H9 (cell line): ENCODE results near the gene NOBOX. TPM values are rescaled to one million over a fixed set of nuclear protein-coding genes. Genes with fewer than 3 reads are reported as not detected.

Experiments used
- DNase-seq: peaks from one replicate; pipeline ENCODE4 v3.0.0-alpha.2; 2017
- H2AFZ ChIP-seq: one replicate; pipeline ENCODE4 v1.6.1; 2013; ENCODE audit warnings: mild to moderate bottlenecking, low read length, control low read depth, moderate library complexity
- H2AK5ac ChIP-seq: 2 replicates; pipeline ENCODE4 v1.6.1; 2013; ENCODE audit warnings: low read length, control low read depth, mixed read lengths; ENCODE audit not compliant: insufficient read length
- H2BK120ac ChIP-seq: one replicate; pipeline ENCODE4 v1.6.1; 2013; ENCODE audit warnings: low read depth, mild to moderate bottlenecking, low read length, control low read depth, inconsistent platforms; ENCODE audit not compliant: poor library complexity, severe bottlenecking
- H2BK12ac ChIP-seq: 2 replicates; pipeline ENCODE4 v1.6.1; 2013; ENCODE audit warnings: low read length, control low read depth, mixed read lengths, low read depth; ENCODE audit not compliant: insufficient read length
- H2BK15ac ChIP-seq: 2 replicates; pipeline ENCODE4 v1.6.1; 2013; ENCODE audit warnings: low read depth, low read length, control low read depth
- H2BK20ac ChIP-seq: one replicate; pipeline ENCODE4 v1.6.1; 2013; ENCODE audit warnings: low read depth, mild to moderate bottlenecking, low read length, control low read depth, inconsistent platforms; ENCODE audit not compliant: poor library complexity, severe bottlenecking
- H2BK5ac ChIP-seq: 2 replicates; pipeline ENCODE4 v1.6.1; 2013; ENCODE audit warnings: low read length, control low read depth, mixed read lengths; ENCODE audit not compliant: insufficient read length
- H3K14ac ChIP-seq: 2 replicates; pipeline ENCODE4 v1.6.1; 2013; ENCODE audit warnings: low read length, control low read depth; ENCODE audit not compliant: insufficient read depth
- H3K18ac ChIP-seq: 2 replicates; pipeline ENCODE4 v1.6.1; 2013; ENCODE audit warnings: low read depth, mild to moderate bottlenecking, mixed read lengths, low read length, control low read depth; ENCODE audit not compliant: insufficient read length
- H3K23ac ChIP-seq: 2 replicates; pipeline ENCODE4 v1.6.1; 2013; ENCODE audit warnings: low read length, control low read depth, mixed read lengths, low read depth; ENCODE audit not compliant: insufficient read length
- H3K23me2 ChIP-seq: 2 replicates; pipeline ENCODE4 v1.6.1; 2013; ENCODE audit warnings: low read depth, mild to moderate bottlenecking, mixed read lengths, low read length, control low read depth; ENCODE audit not compliant: insufficient read length, poor library complexity, severe bottlenecking
- H3K27ac ChIP-seq: 2 replicates; pipeline ENCODE4 v1.5.1; 2013; ENCODE audit warnings: low read length, control low read depth, mixed read lengths, low read depth; ENCODE audit not compliant: insufficient read length
- H3K27me3 ChIP-seq: 2 replicates; pipeline ENCODE4 v1.6.1; 2013; ENCODE audit warnings: low read length, control low read depth, inconsistent platforms; ENCODE audit not compliant: insufficient read depth
- H3K4ac ChIP-seq: 2 replicates; pipeline ENCODE4 v1.6.1; 2013; ENCODE audit warnings: low read depth, mild to moderate bottlenecking, control low read depth, inconsistent platforms, low read length, moderate library complexity
- H3K4me1 ChIP-seq: 2 replicates; pipeline ENCODE4 v1.6.1; 2013; ENCODE audit warnings: low read length, control low read depth, inconsistent platforms; ENCODE audit not compliant: insufficient read depth
- H3K4me2 ChIP-seq: 2 replicates; pipeline ENCODE4 v1.6.1; 2013; ENCODE audit warnings: low read length, control low read depth, mixed read lengths; ENCODE audit not compliant: insufficient read length, insufficient read depth
- H3K56ac ChIP-seq: 2 replicates; pipeline ENCODE4 v1.6.1; 2013; ENCODE audit warnings: low read depth, mild to moderate bottlenecking, mixed read lengths, low read length, control low read depth; ENCODE audit not compliant: insufficient read length
- H3K79me1 ChIP-seq: 2 replicates; pipeline ENCODE4 v1.6.1; 2013; ENCODE audit warnings: low read depth, mild to moderate bottlenecking, moderate library complexity, low read length, control low read depth, inconsistent platforms; ENCODE audit not compliant: insufficient read depth, poor library complexity, severe bottlenecking
- H3K79me2 ChIP-seq: 2 replicates; pipeline ENCODE4 v1.6.1; 2013; ENCODE audit warnings: low read length, control low read depth, inconsistent platforms; ENCODE audit not compliant: insufficient read depth
- H3K9ac ChIP-seq: 2 replicates; pipeline ENCODE4 v1.6.1; 2013; ENCODE audit warnings: low read length, control low read depth, mixed read lengths; ENCODE audit not compliant: insufficient read length; ENCODE audit errors: extremely low read depth
- H3K9me3 ChIP-seq: one replicate; pipeline ENCODE4 v1.6.1; 2013; ENCODE audit warnings: low read depth, low read length, inconsistent platforms; ENCODE audit not compliant: control insufficient read depth
- H3T11ph ChIP-seq: one replicate; pipeline ENCODE4 v1.6.1; 2013; ENCODE audit warnings: mild to moderate bottlenecking, low read length, control low read depth, inconsistent platforms
- H4K20me1 ChIP-seq: one replicate; pipeline ENCODE4 v1.6.1; 2013; ENCODE audit not compliant: control insufficient read depth, insufficient read length, insufficient read depth
- H4K5ac ChIP-seq: 2 replicates; pipeline ENCODE4 v1.6.1; 2013; ENCODE audit warnings: low read depth, mild to moderate bottlenecking, mixed read lengths, low read length, control low read depth; ENCODE audit not compliant: insufficient read length
- H4K8ac ChIP-seq: replicated peaks from 2 replicates; pipeline ENCODE4 v1.6.1; 2013; ENCODE audit warnings: low read length, control low read depth, mixed read lengths, low read depth; ENCODE audit not compliant: insufficient read length
- H4K91ac ChIP-seq: 2 replicates; pipeline ENCODE4 v1.6.1; 2013; ENCODE audit warnings: low read depth, mild to moderate bottlenecking, moderate library complexity, mixed read lengths, low read length, control low read depth; ENCODE audit not compliant: insufficient read length
- H3K27ac Mint-ChIP-seq, 3 experiments: 2 replicates in 2 of 3; 3 replicates in 1 of 3; pipeline ENCODE4 v1.8.0; 2020 to 2021; ENCODE audit warnings: mixed read lengths in 3 of 3, mild to moderate bottlenecking in 1 of 3, moderate library complexity in 1 of 3
- H3K27me3 Mint-ChIP-seq: 2 replicates; pipeline ENCODE4 v1.8.0; 2021; ENCODE audit warnings: low read depth, mild to moderate bottlenecking, moderate library complexity, mixed read lengths
- H3K36me3 Mint-ChIP-seq, 3 experiments: 2 replicates in 2 of 3; 3 replicates in 1 of 3; pipeline ENCODE4 v1.8.0; 2020 to 2021; ENCODE audit warnings: low read depth in 3 of 3, mixed read lengths in 3 of 3; ENCODE audit not compliant: insufficient read depth in 1 of 3
- H3K4me1 Mint-ChIP-seq, 2 experiments: 2 replicates each; pipeline ENCODE4 v1.8.0; 2020; ENCODE audit warnings: mixed read lengths in 2 of 2
- H3K4me3 Mint-ChIP-seq, 2 experiments: 2 replicates in 1 of 2; 3 replicates in 1 of 2; pipeline ENCODE4 v1.8.0; 2020 to 2021; ENCODE audit warnings: mild to moderate bottlenecking in 2 of 2, mixed read lengths in 2 of 2, moderate library complexity in 1 of 2
- H3K9me3 Mint-ChIP-seq, 2 experiments: 2 replicates in 1 of 2; 3 replicates in 1 of 2; pipeline ENCODE4 v1.8.0; 2020; ENCODE audit warnings: mild to moderate bottlenecking in 2 of 2, mixed read lengths in 2 of 2, moderate library complexity in 1 of 2
- CTCF ChIP-seq: fragments of 200-600 bp; sonication (generic); conservative IDR thresholded peaks from 3 replicates; pipeline ENCODE4 v1.8.0; 2021; ENCODE audit warnings: antibody characterized with exemption, mild to moderate bottlenecking
- WGBS: extraction: QIAGEN DNeasy Blood & Tissue Kit; methylation state at CpG from one replicate; pipeline ENCODE4 v1.1.7; 2013; ENCODE audit warnings: missing lambda C conversion rate, low lambda C conversion rate, mixed read lengths; ENCODE audit not compliant: insufficient read length; ENCODE audit errors: extremely low coverage; 5-methylcytosine and 5-hydroxymethylcytosine counted together
- total RNA-seq: library from RNA; stranded (reverse); gene quantifications from 2 replicates; pipeline ENCODE4 v1.2.1, GENCODE V29; 2021

NOBOX gene
- total RNA-seq, 1 experiment from 2014 or later, result not detected

DNA sequence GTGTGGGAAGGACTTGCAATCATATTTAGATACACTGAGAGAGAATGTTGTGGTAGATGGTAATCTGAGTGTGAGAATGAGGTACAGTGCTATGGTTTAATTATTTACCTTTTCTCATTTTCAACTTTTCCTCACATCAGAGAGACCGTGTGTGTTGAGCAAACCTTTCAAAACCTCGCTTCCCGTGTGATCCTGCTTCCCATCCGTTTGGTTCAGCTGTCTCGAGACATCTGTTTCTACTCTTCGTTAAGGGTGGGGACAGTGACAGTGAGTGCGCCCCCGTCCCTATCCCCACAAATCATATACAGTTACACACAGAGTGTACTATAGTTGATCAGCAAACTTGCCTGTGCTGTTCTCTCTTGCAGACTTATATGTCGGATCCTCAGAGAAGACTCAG is 33.0 kb upstream of the NOBOX start:
- Histone ChIP-seq H2BK12ac (no peak overlapping the region), H3K4ac (no peak overlapping the region), H3K18ac (no peak overlapping the region), H2AFZ (no peak overlapping the region), H4K20me1 (peaks cover 2% of the 10 kb centered on the region), H2BK20ac (no peak overlapping the region), H3K9ac (no peak overlapping the region), H3K79me1 (no peaks in the 10 kb centered on the region), H4K8ac (no peak overlapping the region), H2AK5ac (no peak overlapping the region), H3K56ac (no peak overlapping the region), H3K9me3 (no peaks in the 10 kb centered on the region), H3K79me2 (no peaks in the 10 kb centered on the region), H3K4me2 (no peak overlapping the region), H3K23ac (no peak overlapping the region), H4K5ac (no peak overlapping the region), H4K91ac (no peak overlapping the region), H2BK5ac (no peak overlapping the region), H3K4me1 (no peaks in the 10 kb centered on the region), H3K23me2 (no peaks in the 10 kb centered on the region), H2BK120ac (no peak overlapping the region), H3T11ph (no peak overlapping the region), H2BK15ac (no peak overlapping the region), H3K27me3 (no peaks in the 10 kb centered on the region), H3K27ac (no peak overlapping the region), H3K14ac (no peak overlapping the region)
- no peak for DNase-seq
- Mint-ChIP-seq H3K9me3 (no peaks in the 10 kb centered on the region; a peak in 1 of 5 replicates), H3K4me3 (no peak overlapping the region), H3K27me3 (no peaks in the 10 kb centered on the region), H3K4me1 (peaks cover 0 to 6% of the 10 kb centered on the region in 2 experiments; a peak in 2 of 4 replicates), H3K27ac (no peak overlapping the region), H3K36me3 (no peaks in the 10 kb centered on the region)
- TF ChIP-seq CTCF, result no peak
- no CpG with 5 or more reads among the region's 9 CpGs for WGBS
